ENCODE measurements around the gene DCC. TPM values are rescaled to one million over a fixed set of nuclear protein-coding genes. Genes with fewer than 3 reads are reported as not detected.
"Not testable (repeated sequence)": the region's sequence is repeated elsewhere in the genome, so short reads cannot be mapped to it uniquely, and the experiment has no call there.

DCC gene
- total RNA-seq, 1 donor from 2014 or later, result not detected

DNA sequence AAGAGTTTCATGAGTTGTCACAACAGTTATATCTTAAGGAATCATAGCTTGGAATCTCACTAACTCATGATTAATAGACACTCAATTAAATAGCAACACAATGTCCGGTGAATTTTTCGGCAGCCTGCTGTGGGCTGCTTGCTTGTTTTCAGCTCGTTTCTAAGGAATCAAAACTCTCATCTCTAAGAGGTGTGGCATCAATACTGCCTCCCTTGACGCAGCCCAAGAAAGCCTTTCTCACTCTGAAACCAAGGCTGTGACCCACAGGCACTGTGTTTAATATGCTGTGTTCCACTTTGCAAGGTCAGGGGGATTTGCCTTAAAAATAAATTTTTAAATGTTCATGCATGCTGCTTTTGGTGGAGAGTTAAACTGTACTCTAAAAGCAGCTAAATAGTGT is 5.4 kb downstream of the DCC start:
- no peak for DNase-seq (ENCODE audit: low spot score)
- intact Hi-C loops (cut with DNase I), result no loop called here

GRCh38 chr18:52348209-52348608 is 8.2 kb downstream of the DCC start:
- intact Hi-C loops (cut with DNase I), result no loop called here
- no peak for DNase-seq (ENCODE audit: low spot score)

DNA sequence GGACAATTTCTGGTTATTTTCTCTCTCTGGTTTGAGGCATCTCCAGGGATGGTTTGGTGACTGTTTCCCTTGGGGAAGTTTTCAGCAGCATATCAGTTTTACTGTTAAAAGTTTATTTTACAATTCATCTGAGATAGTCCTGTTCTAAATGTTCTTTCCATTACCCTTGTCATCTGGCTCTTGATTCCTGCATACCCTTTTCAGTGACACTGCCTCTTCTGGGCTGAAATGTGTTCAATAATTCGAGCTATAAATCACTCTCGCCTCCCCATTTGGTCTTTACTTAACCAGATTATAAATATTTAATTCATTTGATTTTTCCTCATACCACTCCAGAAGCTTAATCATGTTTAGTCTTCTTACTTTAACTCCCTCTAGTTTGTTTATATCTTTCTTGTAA is 9.5 kb downstream of the DCC start:
- no peak for DNase-seq (ENCODE audit: low spot score)
- intact Hi-C loops (cut with DNase I), result no loop called here

DNA sequence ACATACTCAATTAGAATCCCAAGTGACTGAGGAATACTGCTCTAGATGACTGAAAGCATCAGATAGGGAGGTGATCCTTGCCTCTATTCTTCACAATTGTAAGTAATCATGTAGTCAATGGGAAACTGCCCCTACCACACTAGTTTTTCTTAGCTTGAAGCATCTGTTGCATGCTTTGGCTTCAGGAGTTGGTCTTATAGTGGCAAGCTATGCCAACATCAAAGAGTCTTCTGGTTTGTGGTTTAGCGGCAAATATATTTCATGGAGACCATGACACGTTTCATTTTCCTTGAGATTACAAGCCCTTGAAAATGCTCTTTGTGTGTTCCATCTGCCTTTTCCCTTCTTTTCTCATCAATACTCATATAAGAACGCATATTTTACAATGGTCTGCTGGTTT is 12.9 kb downstream of the DCC start:
- no peak for DNase-seq (ENCODE audit: low spot score)
- intact Hi-C loops (cut with DNase I), result no loop called here

DNA sequence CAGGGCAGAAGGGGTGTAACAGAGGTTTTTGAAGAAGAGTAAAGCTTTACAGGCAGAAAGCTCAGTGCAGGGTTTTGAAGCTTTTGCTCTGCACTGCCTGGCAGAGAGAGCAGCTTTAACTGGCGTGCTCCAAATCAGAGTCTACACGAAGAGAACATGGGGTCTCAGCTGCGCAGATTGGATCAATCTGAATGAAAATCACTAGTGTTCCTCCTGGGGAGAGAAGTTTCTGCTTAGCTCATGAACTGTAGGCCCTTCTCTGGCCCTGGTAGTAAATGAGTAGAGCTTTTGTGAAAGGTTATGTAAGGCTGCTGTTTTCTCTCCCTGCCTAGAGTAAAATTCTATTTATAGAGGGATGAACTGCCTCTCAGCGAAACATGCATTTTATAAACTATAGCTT is 13.6 kb downstream of the DCC start:
- intact Hi-C loops (cut with DNase I), result no loop called here

DNA sequence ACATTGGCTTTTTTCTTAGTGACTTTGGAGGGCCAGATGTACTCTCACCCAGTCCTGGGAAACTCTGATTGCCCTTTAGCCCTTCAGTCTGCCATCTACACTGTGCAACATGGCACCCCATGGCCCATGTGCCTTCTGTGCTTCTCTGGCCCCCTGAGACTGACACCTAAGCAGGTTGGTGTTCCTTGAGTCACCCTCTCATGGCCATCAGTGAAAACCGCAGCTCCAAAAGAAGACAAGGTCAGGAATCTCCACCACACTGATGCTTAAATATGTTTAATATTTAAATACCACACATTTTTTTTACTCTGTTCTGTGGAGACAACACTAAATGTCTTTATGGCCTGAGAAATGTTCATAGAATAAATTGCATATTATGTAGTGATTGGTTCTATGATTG is 23.9 kb downstream of the DCC start:
- intact Hi-C loops (cut with DNase I), result no loop called here
- DNase-seq (ENCODE audit: low spot score), result no peak

More for the DNA sequence above, 13.6 kb downstream of the DCC start:
- no peak for DNase-seq (ENCODE audit: low spot score)

- intact Hi-C loops (cut with DNase I); DNase-seq (ENCODE audit: low spot score): not testable (repeated sequence)
Observed at GRCh38 chr18:52366851-52367250, 26.9 kb downstream of the DCC start.

GRCh38 chr18:52367953-52368742 is 28.2 kb downstream of the DCC start:
- DNase-seq (ENCODE audit: low spot score), result no peak
- intact Hi-C loops (cut with DNase I), result no loop called here

DNA sequence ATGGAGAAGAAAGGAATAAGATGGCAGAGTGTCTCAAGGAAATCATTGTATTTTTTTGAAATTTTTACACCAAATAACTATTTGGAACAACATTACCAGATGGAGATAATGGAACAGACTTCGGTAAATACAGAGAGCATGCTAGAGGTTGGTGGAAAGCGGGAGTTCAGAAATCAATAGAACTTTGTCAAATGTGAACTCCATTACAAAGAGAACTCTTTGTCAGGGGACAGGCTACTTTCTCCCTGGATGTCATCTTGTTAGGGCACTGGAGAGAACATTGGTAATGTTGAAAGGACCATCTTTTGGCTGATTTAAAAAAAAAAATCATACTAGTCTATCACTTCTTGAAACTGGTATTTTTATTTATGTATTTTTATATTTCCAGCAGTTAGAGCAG is 30.8 kb downstream of the DCC start:
- intact Hi-C loops (cut with DNase I), result no loop called here
- DNase-seq (ENCODE audit: low spot score), result no peak

DNA sequence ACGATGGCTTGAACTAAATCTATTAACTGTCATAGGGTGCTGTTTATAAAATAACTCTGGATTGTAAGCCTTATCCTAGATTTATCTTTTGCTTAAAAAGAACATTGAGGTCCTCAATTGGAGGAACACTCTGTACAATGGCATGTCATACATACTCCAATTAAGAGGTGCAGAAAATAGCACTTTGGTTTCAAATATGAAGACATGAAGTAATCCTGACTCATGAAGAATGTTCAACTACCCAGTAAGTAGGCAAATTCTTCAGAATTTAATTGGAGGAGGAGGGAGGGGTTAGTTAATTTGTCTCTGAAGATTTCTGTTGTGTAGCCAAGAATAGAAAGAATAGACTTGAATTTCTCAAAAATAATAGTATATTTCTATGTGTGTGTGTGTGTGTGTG is 36.1 kb downstream of the DCC start:
- DNase-seq (ENCODE audit: low spot score), result no peak
- intact Hi-C loops (cut with DNase I), result no loop called here

DNA sequence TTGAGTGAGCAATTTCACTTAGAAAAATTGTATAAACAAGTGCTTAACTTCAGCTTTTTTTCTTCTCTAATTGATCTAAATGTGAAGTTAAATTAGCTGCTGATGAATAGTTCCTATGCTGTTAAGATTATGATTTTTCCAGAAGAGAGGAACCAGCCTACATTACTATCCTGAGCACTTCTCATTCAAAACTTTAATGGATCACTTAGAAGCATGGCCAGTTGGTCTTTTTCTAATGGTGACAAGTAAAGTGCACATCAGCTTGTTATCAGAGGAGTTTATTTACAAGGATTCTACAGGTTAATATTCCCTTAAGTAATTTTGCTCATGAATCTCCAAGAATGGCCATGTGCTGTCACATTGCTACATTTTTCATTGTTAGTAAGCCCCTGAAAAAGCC is 37.1 kb downstream of the DCC start:
- intact Hi-C loops (cut with DNase I), result no loop called here

GRCh38 chr18:52386306-52386705 is 46.3 kb downstream of the DCC start:
- DNase-seq (ENCODE audit: low spot score), result no peak
- intact Hi-C loops (cut with DNase I), result no loop called here

More for the DNA sequence above, 37.1 kb downstream of the DCC start:
- DNase-seq (ENCODE audit: low spot score), result no peak

- DNase-seq (ENCODE audit: low spot score), result no peak
- intact Hi-C loops (cut with DNase I), result no loop called here
Observed at GRCh38 chr18:52387175-52387574, 47.2 kb downstream of the DCC start.

- no peak for DNase-seq (ENCODE audit: low spot score)
- intact Hi-C loops (cut with DNase I), result no loop called here
Observed at GRCh38 chr18:52391810-52392559, 52.0 kb downstream of the DCC start.

DNA sequence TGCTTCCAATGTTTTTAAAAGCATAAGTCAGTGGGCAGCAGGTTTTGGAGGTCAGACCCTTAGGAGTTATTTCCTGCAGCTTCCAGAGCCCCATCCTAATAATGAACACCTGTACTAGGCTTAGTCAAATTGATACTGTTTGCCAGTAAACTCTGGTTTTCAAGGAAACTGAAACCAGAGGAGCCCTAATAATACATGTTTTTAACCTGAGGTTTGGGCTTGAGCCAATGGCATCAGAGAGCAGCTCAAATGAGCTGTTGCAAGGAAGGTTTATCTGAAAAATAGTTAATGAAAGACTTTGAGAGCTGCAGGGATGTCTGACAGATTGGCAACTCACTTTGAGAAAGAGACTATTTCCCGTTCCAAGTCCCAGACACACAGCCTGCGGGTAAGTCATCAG is 54.6 kb downstream of the DCC start:
- DNase-seq (ENCODE audit: low spot score), result no peak
- intact Hi-C loops (cut with DNase I), result no loop called here

- intact Hi-C loops (cut with DNase I), result no loop called here
- no peak for DNase-seq (ENCODE audit: low spot score)
Observed at GRCh38 chr18:52395146-52395852, 55.3 kb downstream of the DCC start.

DNA sequence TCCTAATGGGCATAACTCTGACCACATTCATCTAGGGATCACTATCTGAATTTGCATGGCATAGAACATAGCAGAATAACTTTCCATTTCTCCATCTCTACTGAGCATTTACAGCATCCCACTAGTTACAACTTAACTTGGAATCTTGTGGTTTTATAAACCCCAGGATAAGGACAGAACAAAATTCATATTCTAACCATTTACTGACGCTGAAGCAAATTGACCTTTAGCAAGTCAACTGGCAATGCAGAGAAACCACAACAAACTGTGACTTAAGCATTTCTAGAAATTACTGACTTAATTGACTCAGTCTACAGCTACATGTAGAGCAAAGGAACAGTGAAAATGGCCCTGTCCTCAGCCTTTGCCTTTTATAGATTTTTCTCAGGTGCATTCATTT is 61.2 kb downstream of the DCC start:
- no peak for DNase-seq (ENCODE audit: low spot score)
- intact Hi-C loops (cut with DNase I), result no loop called here

DNA sequence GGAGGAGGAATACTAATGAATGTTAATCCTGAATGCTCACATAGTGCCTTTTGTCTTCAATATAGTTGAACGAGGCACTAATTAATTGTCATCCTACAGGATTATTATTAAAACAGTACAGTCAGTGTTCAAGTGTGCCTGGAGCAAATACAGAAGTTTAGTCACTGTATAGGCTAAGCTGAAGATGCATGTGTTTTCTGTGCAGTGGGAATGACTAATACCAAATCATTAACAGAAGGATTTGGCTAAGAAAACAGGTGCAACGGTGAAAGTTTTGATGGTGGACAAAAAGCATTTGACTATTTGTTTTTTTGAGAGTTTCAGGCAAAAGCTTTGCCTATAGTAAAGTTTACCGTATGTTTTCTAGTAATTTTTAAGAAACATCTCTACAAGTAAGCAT is 62.8 kb downstream of the DCC start:
- no peak for DNase-seq (ENCODE audit: low spot score)
- intact Hi-C loops (cut with DNase I), result no loop called here

GRCh38 chr18:52403291-52404021 is 63.5 kb downstream of the DCC start:
- intact Hi-C loops (cut with DNase I), result no loop called here
- no peak for DNase-seq (ENCODE audit: low spot score)

DNA sequence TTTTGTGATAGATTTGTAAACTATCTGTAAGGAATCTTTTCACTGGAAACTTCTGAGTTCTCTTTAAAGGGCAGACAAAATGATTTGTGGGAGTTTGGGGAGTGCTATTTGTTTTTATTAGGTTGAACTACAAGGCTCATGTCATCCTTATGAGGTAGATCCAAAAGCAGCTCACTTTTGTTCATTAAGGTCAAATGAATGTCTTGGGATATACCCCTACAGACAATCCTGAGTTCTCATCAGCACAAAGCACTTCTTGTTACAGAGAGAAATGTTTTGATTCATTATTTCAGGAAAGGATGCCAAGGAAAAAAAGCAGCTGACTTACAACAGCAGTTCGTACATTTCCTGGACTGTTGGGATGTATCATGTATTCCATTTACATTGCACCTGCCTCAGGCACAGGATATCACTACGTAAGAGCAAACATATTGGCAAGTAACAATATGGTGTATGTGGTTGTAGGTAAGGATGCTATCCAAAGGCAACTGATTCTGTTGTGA is 68.9 kb downstream of the DCC start:
- intact Hi-C loops (cut with DNase I), result no loop called here
- DNase-seq (ENCODE audit: low spot score), result no peak

Measured in cardiac septum (tissue), 1 donor.